ENCODE results near the gene TSKU. TPM values are rescaled to one million over a fixed set of nuclear protein-coding genes. Genes with fewer than 3 reads are reported as not detected.

The TSKU gene
- total RNA-seq, 1 donor from 2014 or later, result 29.2 TPM

DNA sequence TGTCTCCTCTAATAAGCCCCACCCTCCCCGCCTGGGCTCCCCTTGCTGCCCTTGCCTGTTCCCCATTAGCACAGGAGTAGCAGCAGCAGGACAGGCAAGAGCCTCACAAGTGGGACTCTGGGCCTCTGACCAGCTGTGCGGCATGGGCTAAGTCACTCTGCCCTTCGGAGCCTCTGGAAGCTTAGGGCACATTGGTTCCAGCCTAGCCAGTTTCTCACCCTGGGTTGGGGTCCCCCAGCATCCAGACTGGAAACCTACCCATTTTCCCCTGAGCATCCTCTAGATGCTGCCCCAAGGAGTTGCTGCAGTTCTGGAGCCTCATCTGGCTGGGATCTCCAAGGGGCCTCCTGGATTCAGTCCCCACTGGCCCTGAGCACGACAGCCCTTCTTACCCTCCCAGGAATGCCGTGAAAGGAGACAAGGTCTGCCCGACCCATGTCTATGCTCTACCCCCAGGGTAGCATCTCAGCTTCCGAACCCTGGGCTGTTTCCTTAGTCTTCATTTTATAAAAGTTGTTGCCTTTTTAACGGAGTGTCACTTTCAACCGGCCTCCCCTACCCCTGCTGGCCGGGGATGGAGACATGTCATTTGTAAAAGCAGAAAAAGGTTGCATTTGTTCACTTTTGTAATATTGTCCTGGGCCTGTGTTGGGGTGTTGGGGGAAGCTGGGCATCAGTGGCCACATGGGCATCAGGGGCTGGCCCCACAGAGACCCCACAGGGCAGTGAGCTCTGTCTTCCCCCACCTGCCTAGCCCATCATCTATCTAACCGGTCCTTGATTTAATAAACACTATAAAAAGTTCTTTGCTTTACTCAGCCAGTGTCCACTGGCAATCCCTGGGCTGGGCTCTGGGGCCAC, 14.4 kb downstream of the TSKU start:
- Mint-ChIP-seq H3K9me3 (ENCODE audit: unreplicated experiment) (peaks cover 2% of the 10 kb centered on the region), H3K27ac (ENCODE audit: unreplicated experiment) (no peak overlapping the region), H3K27me3 (ENCODE audit: unreplicated experiment) (peaks cover 3% of the 10 kb centered on the region), H3K4me1 (ENCODE audit: low read depth, unreplicated experiment) (peaks cover 16% of the 10 kb centered on the region), H3K4me3 (ENCODE audit: unreplicated experiment) (no peak overlapping the region), H3K36me3 (ENCODE audit: unreplicated experiment) (peaks cover 3% of the 10 kb centered on the region)
- DNase-seq, result no peak
- TF ChIP-seq, protein P1, sequence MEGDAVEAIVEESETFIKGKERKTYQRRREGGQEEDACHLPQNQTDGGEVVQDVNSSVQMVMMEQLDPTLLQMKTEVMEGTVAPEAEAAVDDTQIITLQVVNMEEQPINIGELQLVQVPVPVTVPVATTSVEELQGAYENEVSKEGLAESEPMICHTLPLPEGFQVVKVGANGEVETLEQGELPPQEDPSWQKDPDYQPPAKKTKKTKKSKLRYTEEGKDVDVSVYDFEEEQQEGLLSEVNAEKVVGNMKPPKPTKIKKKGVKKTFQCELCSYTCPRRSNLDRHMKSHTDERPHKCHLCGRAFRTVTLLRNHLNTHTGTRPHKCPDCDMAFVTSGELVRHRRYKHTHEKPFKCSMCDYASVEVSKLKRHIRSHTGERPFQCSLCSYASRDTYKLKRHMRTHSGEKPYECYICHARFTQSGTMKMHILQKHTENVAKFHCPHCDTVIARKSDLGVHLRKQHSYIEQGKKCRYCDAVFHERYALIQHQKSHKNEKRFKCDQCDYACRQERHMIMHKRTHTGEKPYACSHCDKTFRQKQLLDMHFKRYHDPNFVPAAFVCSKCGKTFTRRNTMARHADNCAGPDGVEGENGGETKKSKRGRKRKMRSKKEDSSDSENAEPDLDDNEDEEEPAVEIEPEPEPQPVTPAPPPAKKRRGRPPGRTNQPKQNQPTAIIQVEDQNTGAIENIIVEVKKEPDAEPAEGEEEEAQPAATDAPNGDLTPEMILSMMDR (IDR thresholded peaks at IDR 0.05; ENCODE audit: partially characterized antibody, unreplicated experiment), result no peak

DNA sequence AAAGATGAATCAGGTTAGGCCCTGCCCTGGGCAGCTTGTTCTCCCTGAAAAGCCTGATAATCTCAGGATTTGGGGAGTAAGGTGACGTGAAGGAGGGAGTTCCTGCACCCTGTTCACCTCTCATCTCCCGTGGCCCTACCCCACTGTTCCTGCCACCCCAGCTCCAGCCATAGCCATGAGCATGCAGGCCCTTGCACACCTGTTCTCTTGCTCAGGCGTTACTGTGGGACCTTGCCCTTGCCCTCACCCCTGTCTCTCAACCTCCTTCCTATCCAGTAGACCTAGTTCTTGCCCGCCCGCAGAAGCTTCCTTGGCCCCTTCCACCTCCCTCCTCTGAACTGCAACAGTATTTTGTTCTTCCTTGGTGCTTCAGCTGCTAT, 15.0 kb downstream of the TSKU start:
- H3K36me3 Mint-ChIP-seq (ENCODE audit: unreplicated experiment), result no peaks in the 10 kb centered on the region
- TF ChIP-seq, protein P1 (IDR thresholded peaks at IDR 0.05; ENCODE audit: partially characterized antibody, unreplicated experiment), result no peak

DNA sequence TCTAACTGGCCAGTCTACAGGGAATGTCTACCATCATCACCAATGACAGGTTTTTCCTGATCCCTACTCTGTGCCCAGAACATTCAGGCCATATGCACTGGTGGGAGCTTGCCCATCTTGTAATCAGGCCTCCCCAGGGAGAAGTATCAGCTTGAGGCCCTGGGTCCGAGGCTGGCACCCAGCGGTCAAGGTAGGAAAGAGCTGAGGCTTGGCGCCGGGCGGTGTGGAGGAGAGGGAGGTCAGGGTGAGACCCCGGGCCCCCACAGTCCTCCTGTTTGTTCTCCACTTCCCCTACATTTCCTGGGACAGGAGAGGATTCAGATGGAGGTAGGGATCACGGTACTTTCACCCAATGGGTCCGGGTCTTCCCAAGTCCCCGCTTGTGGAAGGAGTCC, 15.5 kb downstream of the TSKU start:
- TF ChIP-seq, protein P1 (IDR thresholded peaks at IDR 0.05; ENCODE audit: partially characterized antibody, unreplicated experiment), result no peak
- no peak for DNase-seq
- Mint-ChIP-seq H3K9me3 (ENCODE audit: unreplicated experiment) (no peaks in the 10 kb centered on the region), H3K4me3 (ENCODE audit: unreplicated experiment) (peak overlapping the region; percentile 3), H3K36me3 (ENCODE audit: unreplicated experiment) (no peaks in the 10 kb centered on the region), H3K27me3 (ENCODE audit: unreplicated experiment) (peaks cover 3% of the 10 kb centered on the region), H3K4me1 (ENCODE audit: low read depth, unreplicated experiment) (peaks cover 11% of the 10 kb centered on the region), H3K27ac (ENCODE audit: unreplicated experiment) (peak overlapping the region; percentile 4)

More for the DNA sequence above, 15.0 kb downstream of the TSKU start:
- Mint-ChIP-seq H3K27ac (ENCODE audit: unreplicated experiment) (peak overlapping the region; percentile 4), H3K27me3 (ENCODE audit: unreplicated experiment) (peaks cover 3% of the 10 kb centered on the region), H3K4me1 (ENCODE audit: low read depth, unreplicated experiment) (peaks cover 12% of the 10 kb centered on the region), H3K9me3 (ENCODE audit: unreplicated experiment) (peaks cover 2% of the 10 kb centered on the region), H3K4me3 (ENCODE audit: unreplicated experiment) (peak overlapping the region; percentile 3)
- no peak for DNase-seq

DNA sequence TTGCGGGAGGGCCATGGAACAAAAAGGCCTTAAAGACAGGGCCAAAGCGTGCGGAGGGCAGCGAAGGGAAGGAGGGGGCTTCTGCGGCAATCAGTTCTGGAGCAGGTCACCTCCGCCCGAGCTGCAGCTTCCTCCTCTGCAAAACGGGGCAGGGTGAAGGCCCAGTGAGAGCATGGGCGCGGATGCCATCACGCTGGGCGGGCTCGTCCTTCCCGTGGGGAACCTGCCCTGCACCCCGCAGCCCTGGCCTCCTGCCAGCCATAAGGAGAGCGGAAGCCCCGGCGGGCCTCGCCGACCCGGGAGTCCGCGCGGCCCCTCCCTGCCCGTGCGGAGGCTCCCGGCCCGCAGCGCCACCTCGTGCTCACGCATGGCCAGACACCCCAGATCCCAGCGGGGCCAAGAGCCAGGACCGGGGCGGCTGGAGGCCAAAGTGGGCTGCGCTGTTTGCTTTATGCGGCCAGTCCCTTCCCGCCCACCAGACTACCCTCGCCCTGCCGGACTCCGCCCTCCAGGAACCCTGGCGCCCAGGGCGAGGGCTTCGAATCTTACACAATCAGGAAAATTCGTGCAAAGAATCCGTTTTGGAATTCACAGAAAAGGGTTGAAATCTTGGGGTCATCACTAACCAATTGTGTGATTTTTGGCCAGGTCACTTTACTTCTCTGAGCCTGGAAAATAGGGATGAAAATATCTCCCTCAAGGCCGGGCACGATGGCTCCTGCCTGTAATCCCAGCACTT, 16.1 kb downstream of the TSKU start:
- Mint-ChIP-seq H3K4me1 (ENCODE audit: low read depth, unreplicated experiment) (peaks cover 7% of the 10 kb centered on the region), H3K27me3 (ENCODE audit: unreplicated experiment) (peaks cover 3% of the 10 kb centered on the region), H3K4me3 (ENCODE audit: unreplicated experiment) (no peak overlapping the region)

More for the DNA sequence above, 16.1 kb downstream of the TSKU start:
- no peaks in the 10 kb centered on the region for H3K36me3 Mint-ChIP-seq (ENCODE audit: unreplicated experiment)
- H3K27ac Mint-ChIP-seq (ENCODE audit: unreplicated experiment), result no peak overlapping the region
- H3K9me3 Mint-ChIP-seq (ENCODE audit: unreplicated experiment), result no peaks in the 10 kb centered on the region
- peak; percentile 90 for DNase-seq
- TF ChIP-seq, protein P1 (IDR thresholded peaks at IDR 0.05; ENCODE audit: partially characterized antibody, unreplicated experiment), result peak; percentile 89
